ENCODE data around the gene SOX15.
"Not testable (repeated sequence)": the region's sequence is repeated elsewhere in the genome, so short reads cannot be mapped to it uniquely, and the experiment has no call there.

Gene SOX15

GRCh38 chr17:7612294-7612640 is 22.4 kb upstream of the SOX15 start:
- no peak for DNase-seq
- in situ Hi-C loops (cut with MboI; ENCODE audit: low pct_unique_long_range_greater_than_20kb, low sequenced_read_pairs), result no loop called here

GRCh38 chr17:7611635-7612293 is 21.9 kb upstream of the SOX15 start:
- DNase-seq, result no peak
- in situ Hi-C loops (cut with MboI; ENCODE audit: low pct_unique_long_range_greater_than_20kb, low sequenced_read_pairs), result no loop called here

- in situ Hi-C loops (cut with MboI; ENCODE audit: low pct_unique_long_range_greater_than_20kb, low sequenced_read_pairs), result no loop called here
- DNase-seq, result no peak
Measured at GRCh38 chr17:7610641-7611040, 20.7 kb upstream of the SOX15 start.

- DNase-seq, result no peak
- in situ Hi-C loops (cut with MboI; ENCODE audit: low pct_unique_long_range_greater_than_20kb, low sequenced_read_pairs), result no loop called here
Measured at GRCh38 chr17:7606280-7606679, 16.4 kb upstream of the SOX15 start.

- DNase-seq; in situ Hi-C loops (cut with MboI; ENCODE audit: low pct_unique_long_range_greater_than_20kb, low sequenced_read_pairs): not testable (repeated sequence)
Measured at GRCh38 chr17:7597561-7597960, 7.7 kb upstream of the SOX15 start.

- no peak for DNase-seq
- in situ Hi-C loops (cut with MboI; ENCODE audit: low pct_unique_long_range_greater_than_20kb, low sequenced_read_pairs), result no loop called here
Measured at GRCh38 chr17:7593296-7593695, 3.4 kb upstream of the SOX15 start.

- in situ Hi-C loops (cut with MboI; ENCODE audit: low pct_unique_long_range_greater_than_20kb, low sequenced_read_pairs), result no loop called here
- DNase-seq, result no peak
Measured at GRCh38 chr17:7592422-7593021, 2.6 kb upstream of the SOX15 start.

- in situ Hi-C loops (cut with MboI; ENCODE audit: low pct_unique_long_range_greater_than_20kb, low sequenced_read_pairs), result no loop called here
- no peak for DNase-seq
Measured at GRCh38 chr17:7591596-7591995, 1.7 kb upstream of the SOX15 start.

GRCh38 chr17:7590743-7591142 is 849 bp upstream of the SOX15 start:
- in situ Hi-C loops (cut with MboI; ENCODE audit: low pct_unique_long_range_greater_than_20kb, low sequenced_read_pairs), result no loop called here
- DNase-seq, result no peak

- no peak for DNase-seq
- in situ Hi-C loops (cut with MboI; ENCODE audit: low pct_unique_long_range_greater_than_20kb, low sequenced_read_pairs), result no loop called here
Measured at GRCh38 chr17:7589204-7589868, 558 bp downstream of the SOX15 start.

GRCh38 chr17:7588553-7589203 is 1.2 kb downstream of the SOX15 start:
- no peak for DNase-seq
- in situ Hi-C loops (cut with MboI; ENCODE audit: low pct_unique_long_range_greater_than_20kb, low sequenced_read_pairs), result no loop called here

- in situ Hi-C loops (cut with MboI; ENCODE audit: low pct_unique_long_range_greater_than_20kb, low sequenced_read_pairs), result no loop called here
- no peak for DNase-seq
Measured at GRCh38 chr17:7587420-7588151, 2.3 kb downstream of the SOX15 start.

- DNase-seq, result no peak
- in situ Hi-C loops (cut with MboI; ENCODE audit: low pct_unique_long_range_greater_than_20kb, low sequenced_read_pairs), result no loop called here
Measured at GRCh38 chr17:7586673-7587419, 3.0 kb downstream of the SOX15 start.

- in situ Hi-C loops (cut with MboI; ENCODE audit: low pct_unique_long_range_greater_than_20kb, low sequenced_read_pairs), result no loop called here
- DNase-seq, result peak; percentile 98
Measured at GRCh38 chr17:7583253-7584109, 6.4 kb downstream of the SOX15 start, which contains the start of gene MPDU1. TSS of gene MPDU1 (plus strand) at chr17:7583852. CDS start at chr17:7583863, 11 bp downstream.

- no peak for DNase-seq
- in situ Hi-C loops (cut with MboI; ENCODE audit: low pct_unique_long_range_greater_than_20kb, low sequenced_read_pairs), result no loop called here
Measured at GRCh38 chr17:7582396-7583252, 7.3 kb downstream of the SOX15 start.

- in situ Hi-C loops (cut with MboI; ENCODE audit: low pct_unique_long_range_greater_than_20kb, low sequenced_read_pairs), result no loop called here
- DNase-seq, result no peak
Measured at GRCh38 chr17:7580604-7581575, 9.0 kb downstream of the SOX15 start.
